Measurements from ENCODE around the gene RFESD.

Gene RFESD

DNA sequence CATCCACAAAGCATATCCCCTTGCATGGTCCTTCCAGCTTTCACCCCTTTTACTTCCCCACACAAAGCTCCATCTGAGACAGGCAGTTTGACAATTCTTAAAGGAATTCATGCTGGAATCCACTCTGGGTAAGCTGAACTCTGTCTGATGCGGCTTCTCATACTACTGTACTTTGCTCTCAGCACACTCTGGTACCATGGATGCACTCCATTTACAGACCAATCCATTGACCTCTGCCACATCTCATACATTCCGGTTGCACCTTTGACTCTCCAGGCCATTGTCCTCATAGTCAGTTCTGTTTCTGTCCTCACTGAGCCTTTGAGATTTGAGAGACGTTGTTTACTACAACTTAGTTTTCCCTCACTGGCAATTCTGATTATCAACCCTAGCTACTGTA lies 24.0 kb downstream of the RFESD start:
- no peaks in the 10 kb centered on the region for H3K27me3 ChIP-seq (ENCODE audit: control insufficient read depth, insufficient read depth, low read length)
- peak overlapping the region; percentile 87 for H3K27ac ChIP-seq (ENCODE audit: low read depth, low read length)
- H3K4me1 ChIP-seq (ENCODE audit: control insufficient read depth, insufficient read depth, low read length), result peaks cover 21% of the 10 kb centered on the region
- H3K9ac ChIP-seq (ENCODE audit: low read length), result no peak overlapping the region
- H3K4me3 ChIP-seq (ENCODE audit: low read length), result no peak overlapping the region
- no peaks in the 10 kb centered on the region for H3K36me3 ChIP-seq (ENCODE audit: control insufficient read depth, insufficient read depth, low read length)

DNA sequence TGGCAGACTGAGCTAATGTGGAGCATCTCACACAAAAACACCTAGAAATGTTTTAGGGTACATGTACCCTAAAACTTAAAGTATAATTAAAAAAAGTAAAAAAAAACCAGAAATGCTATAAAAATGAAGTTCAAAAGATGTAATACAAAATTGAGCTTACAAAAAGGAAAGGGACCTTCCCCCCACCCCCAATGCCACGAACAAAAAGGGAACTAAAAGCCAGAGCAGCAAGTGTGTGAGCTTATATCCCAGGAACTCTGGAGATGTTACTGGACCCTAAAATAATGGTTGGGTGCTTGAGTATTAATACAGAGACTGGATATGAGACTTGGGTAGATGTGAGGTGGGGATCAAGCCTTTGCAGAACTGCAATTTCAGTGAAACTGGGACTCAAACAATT lies 25.2 kb downstream of the RFESD start:
- no peak overlapping the region for H3K27ac ChIP-seq (ENCODE audit: low read depth, low read length)
- H3K4me1 ChIP-seq (ENCODE audit: control insufficient read depth, insufficient read depth, low read length), result peaks cover 21% of the 10 kb centered on the region
- no peaks in the 10 kb centered on the region for H3K36me3 ChIP-seq (ENCODE audit: control insufficient read depth, insufficient read depth, low read length)
- no peaks in the 10 kb centered on the region for H3K27me3 ChIP-seq (ENCODE audit: control insufficient read depth, insufficient read depth, low read length)
- H3K4me3 ChIP-seq (ENCODE audit: low read length), result no peak overlapping the region
- no peak overlapping the region for H3K9ac ChIP-seq (ENCODE audit: low read length)

DNA sequence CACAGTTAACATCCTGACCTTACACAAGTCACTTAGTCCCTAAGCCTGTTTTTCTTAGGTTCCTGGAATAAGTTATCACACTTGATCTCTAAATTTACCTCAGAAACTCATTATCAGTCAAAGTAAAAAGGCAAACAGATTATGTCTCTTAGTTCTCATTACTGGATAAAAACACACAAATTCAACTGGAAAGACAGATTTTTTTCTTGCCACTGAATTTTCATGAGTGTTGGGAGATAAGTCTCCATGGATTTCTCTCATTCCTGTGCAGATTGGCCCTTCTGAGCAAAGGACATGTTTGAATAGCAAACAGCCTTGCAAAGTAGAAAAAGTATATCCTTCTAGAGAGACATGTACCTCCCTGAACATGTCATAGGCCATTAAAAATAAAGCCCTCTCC lies 26.1 kb downstream of the RFESD start:
- Histone ChIP-seq H3K27ac (ENCODE audit: low read depth, low read length) (no peak overlapping the region), H3K36me3 (ENCODE audit: control insufficient read depth, insufficient read depth, low read length) (no peaks in the 10 kb centered on the region), H3K9ac (ENCODE audit: low read length) (no peak overlapping the region), H3K27me3 (ENCODE audit: control insufficient read depth, insufficient read depth, low read length) (no peaks in the 10 kb centered on the region), H3K4me1 (ENCODE audit: control insufficient read depth, insufficient read depth, low read length) (peaks cover 21% of the 10 kb centered on the region), H3K4me3 (ENCODE audit: low read length) (no peak overlapping the region)

DNA sequence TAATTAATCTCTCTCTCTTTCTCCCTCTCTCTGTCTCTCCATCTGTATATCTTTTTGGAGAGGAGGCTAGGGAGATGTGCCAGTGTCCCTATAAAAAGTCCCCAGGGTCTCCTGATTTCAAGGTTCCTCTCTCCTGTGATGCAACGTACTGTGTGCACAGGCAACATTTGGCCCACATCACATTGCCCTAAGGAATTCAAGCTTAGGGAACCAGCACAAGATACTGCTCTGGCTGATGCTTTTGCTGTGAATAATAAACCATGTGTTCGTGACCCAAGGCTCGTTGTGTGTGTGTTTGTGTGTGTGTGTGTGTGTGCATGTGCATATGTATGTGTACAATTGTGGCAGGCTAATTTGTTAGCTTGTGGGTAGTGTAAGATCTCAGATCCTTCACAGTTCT lies 26.5 kb downstream of the RFESD start:
- H3K27ac ChIP-seq (ENCODE audit: low read depth, low read length), result no peak overlapping the region
- H3K4me1 ChIP-seq (ENCODE audit: control insufficient read depth, insufficient read depth, low read length), result peaks cover 21% of the 10 kb centered on the region
- H3K27me3 ChIP-seq (ENCODE audit: control insufficient read depth, insufficient read depth, low read length), result no peaks in the 10 kb centered on the region
- H3K4me3 ChIP-seq (ENCODE audit: low read length), result no peak overlapping the region
- H3K9ac ChIP-seq (ENCODE audit: low read length), result no peak overlapping the region
- no peaks in the 10 kb centered on the region for H3K36me3 ChIP-seq (ENCODE audit: control insufficient read depth, insufficient read depth, low read length)

DNA sequence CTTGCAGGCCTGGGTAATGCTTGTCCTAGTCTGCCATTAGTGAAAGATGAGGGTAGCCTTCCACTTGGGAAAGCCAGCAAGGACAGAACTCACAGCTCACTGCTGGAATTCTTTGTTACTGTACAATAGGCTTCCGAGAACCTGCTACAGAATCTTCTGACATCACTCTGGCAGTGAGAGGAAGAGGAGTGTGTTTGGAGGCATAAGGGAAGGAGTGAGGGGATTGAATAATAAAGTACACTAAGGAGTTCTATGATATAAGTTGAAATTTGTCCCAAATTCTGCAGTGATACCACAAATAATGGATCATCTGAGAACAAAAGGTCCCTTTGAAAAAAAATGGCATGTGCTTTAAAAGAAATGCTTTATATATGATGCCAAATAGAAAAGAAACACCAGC lies 36.3 kb downstream of the RFESD start, which contains the start of gene SPATA9:
Gene SPATA9, minus strand, starts transcription at position 101 of the 400 bp plus-strand sequence. CDS start 137 bp downstream, outside the sequence.
- Histone ChIP-seq H3K27me3 (ENCODE audit: control insufficient read depth, insufficient read depth, low read length) (no peaks in the 10 kb centered on the region), H3K27ac (ENCODE audit: low read depth, low read length) (no peak within 1 kb of the TSS), H3K9ac (ENCODE audit: low read length) (no peak within 1 kb of the TSS), H3K36me3 (ENCODE audit: control insufficient read depth, insufficient read depth, low read length) (no peaks in the 10 kb centered on the region), H3K4me3 (ENCODE audit: low read length) (no peak within 1 kb of the TSS), H3K4me1 (ENCODE audit: control insufficient read depth, insufficient read depth, low read length) (no peaks in the 10 kb centered on the region)

DNA sequence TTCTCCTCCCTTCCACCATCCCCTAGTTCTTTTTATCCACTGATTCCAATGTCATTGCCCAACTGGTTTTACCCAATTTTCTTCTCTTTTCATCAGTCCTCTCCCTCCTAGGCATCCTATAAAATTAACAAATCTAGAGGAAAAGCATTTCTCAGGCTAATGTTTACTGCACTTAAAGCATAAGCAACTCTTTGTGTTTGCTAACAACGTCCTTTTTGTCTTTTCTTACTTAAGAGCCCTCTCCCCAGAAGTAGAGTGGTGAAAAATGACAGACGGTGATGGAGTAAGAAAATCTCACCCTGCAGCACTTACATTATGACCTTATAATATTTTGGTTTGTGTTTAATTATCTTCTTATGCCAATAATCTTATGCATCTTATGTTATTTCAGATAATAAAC lies 37.8 kb downstream of the RFESD start:
- H3K4me3 ChIP-seq (ENCODE audit: low read length), result no peak overlapping the region
- H3K4me1 ChIP-seq (ENCODE audit: control insufficient read depth, insufficient read depth, low read length), result no peaks in the 10 kb centered on the region
- no peaks in the 10 kb centered on the region for H3K27me3 ChIP-seq (ENCODE audit: control insufficient read depth, insufficient read depth, low read length)
- H3K36me3 ChIP-seq (ENCODE audit: control insufficient read depth, insufficient read depth, low read length), result no peaks in the 10 kb centered on the region
- no peak overlapping the region for H3K9ac ChIP-seq (ENCODE audit: low read length)
- H3K27ac ChIP-seq (ENCODE audit: low read depth, low read length), result no peak overlapping the region

DNA sequence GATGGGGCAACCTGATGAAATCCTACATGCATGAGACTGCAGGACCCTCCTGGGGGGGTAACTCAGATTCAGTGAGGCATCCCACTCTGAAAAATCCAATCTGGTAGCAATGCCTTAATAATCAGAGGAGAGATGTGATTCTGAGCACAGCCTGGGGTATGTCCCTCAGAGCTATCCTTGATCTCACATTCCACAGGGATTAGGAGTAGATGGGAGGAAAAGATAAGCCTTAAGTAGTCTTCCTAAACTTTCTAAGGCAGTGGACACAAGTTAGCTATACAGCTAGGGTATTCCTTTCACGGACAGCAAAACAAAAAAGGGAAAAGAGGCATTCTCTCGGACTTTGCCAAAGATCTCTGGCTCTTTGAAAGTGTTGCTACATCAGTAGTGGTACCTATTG lies 40.1 kb downstream of the RFESD start:
- no peaks in the 10 kb centered on the region for H3K27me3 ChIP-seq (ENCODE audit: control insufficient read depth, insufficient read depth, low read length)
- H3K4me3 ChIP-seq (ENCODE audit: low read length), result no peak overlapping the region
- no peaks in the 10 kb centered on the region for H3K4me1 ChIP-seq (ENCODE audit: control insufficient read depth, insufficient read depth, low read length)
- no peak overlapping the region for H3K9ac ChIP-seq (ENCODE audit: low read length)
- H3K36me3 ChIP-seq (ENCODE audit: control insufficient read depth, insufficient read depth, low read length), result no peaks in the 10 kb centered on the region
- no peak overlapping the region for H3K27ac ChIP-seq (ENCODE audit: low read depth, low read length)

DNA sequence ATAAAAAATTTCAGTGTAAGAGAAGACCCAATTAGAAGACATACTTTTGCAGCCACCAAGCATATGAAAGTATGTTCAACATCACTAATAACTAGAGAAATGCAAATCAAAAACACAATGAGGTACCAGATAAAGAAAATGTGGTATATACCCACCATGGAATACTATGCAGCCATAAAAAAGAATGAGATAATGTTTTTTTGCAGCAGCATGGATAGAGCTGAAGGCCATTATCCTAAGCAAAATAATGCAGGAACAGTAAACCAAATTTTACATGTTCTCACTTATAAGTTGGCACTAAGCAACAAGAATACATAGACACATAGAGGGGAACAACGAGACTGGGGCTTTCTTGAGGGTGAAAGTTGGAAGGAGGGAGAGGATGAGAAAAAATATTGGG lies 43.1 kb downstream of the RFESD start:
- no peaks in the 10 kb centered on the region for H3K4me1 ChIP-seq (ENCODE audit: control insufficient read depth, insufficient read depth, low read length)
- no peaks in the 10 kb centered on the region for H3K36me3 ChIP-seq (ENCODE audit: control insufficient read depth, insufficient read depth, low read length)
- no peak overlapping the region for H3K9ac ChIP-seq (ENCODE audit: low read length)

DNA sequence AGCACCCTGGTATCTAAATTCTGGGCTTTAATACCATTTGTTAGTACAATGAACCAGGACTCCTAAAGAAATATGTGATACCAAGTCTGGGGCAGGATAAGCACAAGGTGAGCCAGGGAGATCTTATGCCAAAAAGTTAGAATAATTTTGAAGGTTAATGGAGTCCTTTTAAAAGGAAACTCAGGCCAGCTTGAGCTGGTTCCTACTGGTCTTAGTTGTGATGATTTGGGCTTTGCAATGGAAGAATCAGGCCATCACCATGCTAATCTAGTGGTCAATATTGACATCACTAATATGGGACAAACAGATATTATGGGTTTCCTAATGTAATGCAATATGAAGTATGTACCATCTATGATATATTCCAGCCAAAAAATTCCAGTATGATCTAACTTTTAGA lies 43.8 kb downstream of the RFESD start:
- H3K9ac ChIP-seq (ENCODE audit: low read length), result no peak overlapping the region
- no peak overlapping the region for H3K27ac ChIP-seq (ENCODE audit: low read depth, low read length)
- no peak overlapping the region for H3K4me3 ChIP-seq (ENCODE audit: low read length)
- no peaks in the 10 kb centered on the region for H3K27me3 ChIP-seq (ENCODE audit: control insufficient read depth, insufficient read depth, low read length)
- H3K36me3 ChIP-seq (ENCODE audit: control insufficient read depth, insufficient read depth, low read length), result no peaks in the 10 kb centered on the region
- no peaks in the 10 kb centered on the region for H3K4me1 ChIP-seq (ENCODE audit: control insufficient read depth, insufficient read depth, low read length)

More for the DNA sequence above, 43.1 kb downstream of the RFESD start:
- no peak overlapping the region for H3K4me3 ChIP-seq (ENCODE audit: low read length)
- H3K27me3 ChIP-seq (ENCODE audit: control insufficient read depth, insufficient read depth, low read length), result no peaks in the 10 kb centered on the region
- no peak overlapping the region for H3K27ac ChIP-seq (ENCODE audit: low read depth, low read length)

DNA sequence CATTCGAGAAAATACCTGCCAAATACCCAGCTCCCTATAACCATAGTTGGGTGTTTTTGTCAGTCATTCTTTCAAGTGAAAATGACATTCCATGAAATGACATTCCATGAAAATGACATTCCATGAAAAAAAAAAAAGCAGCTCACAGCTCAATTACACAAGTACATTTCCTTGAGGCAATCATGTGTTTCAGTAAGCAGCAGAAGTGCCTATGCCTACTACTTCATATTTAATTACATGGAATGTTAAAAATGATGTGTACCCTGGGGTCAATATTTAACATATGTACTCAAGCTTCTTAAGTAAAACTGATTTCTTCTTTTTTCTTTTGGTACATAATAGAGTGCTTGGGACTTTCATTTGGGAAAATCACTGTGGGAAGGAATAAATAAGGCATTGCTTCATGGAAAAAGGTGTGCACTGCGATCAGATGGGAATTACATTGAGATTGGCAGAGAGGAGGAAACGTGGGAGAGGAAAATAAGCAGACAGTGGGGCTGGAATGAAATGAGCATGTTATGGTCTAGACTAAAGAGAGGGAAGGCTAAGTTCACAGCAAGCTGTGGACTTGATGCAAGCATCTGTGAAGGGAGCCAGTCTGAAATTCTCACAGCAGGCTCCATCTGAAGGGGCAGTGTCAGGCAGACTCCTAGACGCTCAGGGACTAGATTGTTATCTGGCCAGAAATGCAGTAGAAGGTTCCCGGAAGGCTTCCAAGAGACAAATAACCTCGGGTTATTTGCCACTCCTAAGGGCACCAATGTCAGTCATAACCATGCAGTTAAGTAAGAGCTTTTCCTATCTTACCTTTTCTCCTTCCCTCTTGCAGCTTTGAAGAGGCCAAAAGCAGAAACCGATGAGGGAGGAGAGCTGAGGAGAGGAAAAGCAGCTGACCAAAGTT lies 51.5 kb downstream of the RFESD start:
- H3K36me3 ChIP-seq (ENCODE audit: control insufficient read depth, insufficient read depth, low read length), result no peaks in the 10 kb centered on the region
- H3K27me3 ChIP-seq (ENCODE audit: control insufficient read depth, insufficient read depth, low read length), result no peaks in the 10 kb centered on the region
- no peak overlapping the region for H3K9ac ChIP-seq (ENCODE audit: low read length)
- no peak overlapping the region for H3K27ac ChIP-seq (ENCODE audit: low read depth, low read length)
- no peak overlapping the region for H3K4me3 ChIP-seq (ENCODE audit: low read length)
- H3K4me1 ChIP-seq (ENCODE audit: control insufficient read depth, insufficient read depth, low read length), result no peaks in the 10 kb centered on the region

DNA sequence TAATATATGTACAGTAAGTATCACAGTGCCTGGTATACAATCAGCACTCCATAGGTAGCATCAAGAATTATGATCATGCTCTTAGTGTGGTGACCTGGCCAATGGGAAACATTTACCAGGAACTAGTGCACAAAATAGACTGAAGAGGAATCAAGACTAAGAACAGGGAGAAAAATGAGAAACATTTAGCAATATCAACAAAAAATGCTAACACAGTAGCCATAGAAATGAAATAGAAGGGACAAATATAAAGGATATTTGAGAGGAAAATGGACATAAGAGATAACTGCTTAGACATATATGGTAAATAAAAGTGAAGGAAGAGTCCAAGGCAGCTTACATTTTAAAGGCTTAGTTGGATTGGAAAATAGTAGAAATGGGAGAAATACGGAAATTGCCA lies 52.8 kb downstream of the RFESD start:
- H3K4me1 ChIP-seq (ENCODE audit: control insufficient read depth, insufficient read depth, low read length), result no peaks in the 10 kb centered on the region
- no peaks in the 10 kb centered on the region for H3K36me3 ChIP-seq (ENCODE audit: control insufficient read depth, insufficient read depth, low read length)
- H3K27ac ChIP-seq (ENCODE audit: low read depth, low read length), result no peak overlapping the region
- H3K4me3 ChIP-seq (ENCODE audit: low read length), result no peak overlapping the region
- no peak overlapping the region for H3K9ac ChIP-seq (ENCODE audit: low read length)
- no peaks in the 10 kb centered on the region for H3K27me3 ChIP-seq (ENCODE audit: control insufficient read depth, insufficient read depth, low read length)

DNA sequence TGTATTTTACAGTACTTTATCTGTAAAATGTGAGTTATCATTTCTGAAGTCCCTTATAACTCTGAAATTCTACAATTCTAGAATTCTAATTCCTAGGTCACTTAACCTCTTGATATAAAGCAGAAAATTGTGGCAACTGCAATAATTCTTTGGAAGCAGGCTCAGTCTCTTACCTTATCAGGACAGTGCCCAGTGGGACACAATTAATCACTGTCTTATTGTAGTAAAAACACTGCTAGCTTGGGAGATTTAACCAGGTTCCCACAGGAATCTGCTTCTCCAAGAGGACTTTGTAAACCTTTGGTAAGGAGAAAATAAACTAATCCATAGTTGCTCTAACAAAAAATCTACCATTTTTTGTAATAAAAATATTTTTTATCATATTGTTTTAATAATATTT lies 54.5 kb downstream of the RFESD start:
- H3K9ac ChIP-seq (ENCODE audit: low read length), result no peak overlapping the region
- no peaks in the 10 kb centered on the region for H3K36me3 ChIP-seq (ENCODE audit: control insufficient read depth, insufficient read depth, low read length)
- no peak overlapping the region for H3K4me3 ChIP-seq (ENCODE audit: low read length)
- no peaks in the 10 kb centered on the region for H3K4me1 ChIP-seq (ENCODE audit: control insufficient read depth, insufficient read depth, low read length)
- H3K27me3 ChIP-seq (ENCODE audit: control insufficient read depth, insufficient read depth, low read length), result no peaks in the 10 kb centered on the region
- no peak overlapping the region for H3K27ac ChIP-seq (ENCODE audit: low read depth, low read length)

DNA sequence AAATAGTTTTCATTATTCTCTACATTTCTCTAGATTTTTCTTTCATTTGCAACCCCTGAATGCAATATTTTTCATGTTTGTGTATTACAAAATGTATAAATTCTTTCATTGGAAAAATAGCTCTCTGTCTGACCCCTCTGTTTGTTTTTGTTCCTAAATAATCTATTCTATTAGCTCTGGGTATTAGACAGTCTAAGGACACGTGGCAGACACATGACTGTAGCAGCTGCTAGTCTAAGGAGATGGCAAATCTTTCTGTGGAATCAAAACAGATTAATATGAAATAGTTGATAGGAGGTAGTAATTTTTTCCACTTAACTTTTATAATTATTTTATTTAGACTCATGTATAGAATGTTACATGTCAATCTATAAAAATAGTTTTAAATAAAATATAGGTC lies 57.6 kb downstream of the RFESD start:
- Histone ChIP-seq H3K27ac (ENCODE audit: low read depth, low read length) (no peak overlapping the region), H3K36me3 (ENCODE audit: control insufficient read depth, insufficient read depth, low read length) (no peaks in the 10 kb centered on the region), H3K9ac (ENCODE audit: low read length) (no peak overlapping the region), H3K4me3 (ENCODE audit: low read length) (no peak overlapping the region), H3K27me3 (ENCODE audit: control insufficient read depth, insufficient read depth, low read length) (no peaks in the 10 kb centered on the region), H3K4me1 (ENCODE audit: control insufficient read depth, insufficient read depth, low read length) (no peaks in the 10 kb centered on the region)
